GM18907 (cell line): Measurements from ENCODE around the gene ACSL4.
"Not testable (repeated sequence)": the region's sequence is repeated elsewhere in the genome, so short reads cannot be mapped to it uniquely, and the experiment has no call there.

Source experiments
- ATAC-seq: cut with Tn5 transposase; IDR thresholded peaks from one replicate; pipeline ENCODE4 v1.9.1; 2021; ENCODE audit warnings: mild to moderate bottlenecking, moderate library complexity; ENCODE audit not compliant: unreplicated experiment

The ACSL4 gene

GRCh38 chrX:109732017-109732801, 848 bp downstream of the ACSL4 start:
- peak; percentile 37 for ATAC-seq

DNA sequence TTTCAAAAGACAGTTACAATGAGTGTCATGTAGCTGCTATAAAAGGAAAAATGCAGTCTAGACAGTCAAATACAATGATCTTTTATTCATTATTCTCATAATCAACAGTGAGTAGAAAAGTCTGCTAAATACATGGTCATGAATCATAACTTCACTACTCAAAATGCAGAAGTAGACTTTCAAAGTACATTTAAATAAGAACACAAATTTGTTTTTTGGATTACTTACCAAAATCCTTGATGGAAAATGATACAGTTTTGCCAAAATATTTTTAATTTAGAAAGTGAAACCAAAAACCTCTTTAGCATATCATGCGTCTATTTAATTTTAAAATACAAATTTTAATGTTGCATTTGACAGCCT, 4.9 kb downstream of the ACSL4 start:
- ATAC-seq: no peak

DNA sequence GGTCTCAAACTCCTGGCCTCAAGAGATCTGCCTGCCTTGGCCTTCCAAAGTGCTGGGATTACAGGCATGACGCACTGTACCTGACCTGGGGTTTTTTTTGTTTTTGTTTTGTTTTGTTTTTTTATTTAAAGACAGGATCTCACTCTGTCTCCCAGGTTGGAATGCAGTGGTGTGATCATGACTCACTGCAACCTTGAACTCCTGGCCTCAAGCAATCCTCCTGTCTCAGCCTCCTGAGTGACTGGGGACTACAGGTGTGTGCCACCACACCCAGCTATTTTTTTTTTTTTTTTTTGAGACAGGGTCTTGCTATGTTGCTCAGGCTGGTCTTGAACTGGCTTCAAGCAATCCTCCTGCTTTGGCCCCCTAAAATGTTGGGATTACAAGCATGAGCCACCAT, 8.1 kb downstream of the ACSL4 start:
- not testable (repeated sequence) for ATAC-seq

DNA sequence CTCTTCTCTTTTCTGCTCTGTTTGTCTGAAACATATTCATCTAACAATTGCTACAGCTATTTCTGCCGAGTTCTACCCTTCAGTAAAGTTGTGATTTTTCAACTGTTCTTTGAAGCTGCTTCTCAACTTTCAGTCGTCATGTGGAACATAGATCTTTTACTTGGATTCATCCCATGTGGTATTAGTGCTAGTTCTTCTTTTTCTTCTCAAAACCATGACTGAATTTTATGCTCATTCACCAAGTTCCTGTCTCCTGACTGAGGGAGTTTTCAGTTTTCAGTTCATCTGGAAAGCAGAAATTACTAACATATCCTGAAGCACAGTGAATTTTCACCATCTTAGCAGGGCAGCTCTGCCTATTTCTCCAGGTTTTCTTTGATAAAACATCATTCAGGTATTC, 12.1 kb downstream of the ACSL4 start:
- ATAC-seq: no peak

GRCh38 chrX:109719264-109719663, 13.8 kb downstream of the ACSL4 start:
- no peak for ATAC-seq

- ATAC-seq: no peak
Observed at GRCh38 chrX:109716431-109717028, 16.5 kb downstream of the ACSL4 start.

- no peak for ATAC-seq
Observed at GRCh38 chrX:109714340-109714958, 18.6 kb downstream of the ACSL4 start.

GRCh38 chrX:109710181-109710580, 22.9 kb downstream of the ACSL4 start:
- no peak for ATAC-seq

GRCh38 chrX:109709129-109709631, 23.9 kb downstream of the ACSL4 start:
- ATAC-seq: peak; percentile 71

DNA sequence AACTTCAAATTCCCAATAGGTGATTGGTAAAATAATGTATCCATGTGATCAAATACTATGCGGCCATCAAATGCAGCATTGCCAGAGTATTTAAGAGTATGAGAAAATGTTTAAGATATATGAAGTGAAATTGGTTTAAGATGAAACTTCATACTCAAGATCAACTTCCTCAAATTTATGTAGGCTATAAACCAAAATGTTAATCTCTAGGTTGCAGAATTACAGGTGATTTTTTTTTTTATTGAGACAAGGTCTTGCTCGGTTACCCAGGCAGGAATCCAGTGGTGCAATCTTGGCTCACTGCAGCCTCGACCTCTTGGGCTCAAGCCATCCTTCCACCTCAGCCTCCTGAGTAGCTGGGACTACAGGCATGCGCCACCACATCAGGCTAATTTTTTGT, 25.3 kb downstream of the ACSL4 start:
- ATAC-seq: no peak

DNA sequence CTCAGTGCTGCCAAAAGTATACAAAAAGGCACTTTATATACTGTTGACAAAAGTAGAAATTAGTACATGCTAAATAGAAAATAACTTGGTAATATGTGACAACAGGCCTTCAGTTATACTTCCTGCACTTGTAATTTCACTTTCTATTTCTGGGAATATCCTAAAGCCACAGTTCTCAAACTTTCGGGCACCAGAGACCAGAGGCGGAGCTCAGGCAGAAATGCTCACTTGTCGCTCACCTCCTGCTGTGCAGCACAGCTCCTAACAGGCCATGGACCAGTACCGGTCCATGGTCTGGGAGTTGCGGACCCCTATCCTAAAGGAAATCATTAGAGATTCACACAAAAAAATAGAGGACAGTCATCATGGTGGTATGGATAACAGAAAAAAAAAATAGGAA, 25.7 kb downstream of the ACSL4 start:
- no peak for ATAC-seq

GRCh38 chrX:109704563-109704962, 28.5 kb downstream of the ACSL4 start:
- peak; percentile 83 for ATAC-seq

- ATAC-seq: no peak
Observed at GRCh38 chrX:109697855-109698254, 35.2 kb downstream of the ACSL4 start.

DNA sequence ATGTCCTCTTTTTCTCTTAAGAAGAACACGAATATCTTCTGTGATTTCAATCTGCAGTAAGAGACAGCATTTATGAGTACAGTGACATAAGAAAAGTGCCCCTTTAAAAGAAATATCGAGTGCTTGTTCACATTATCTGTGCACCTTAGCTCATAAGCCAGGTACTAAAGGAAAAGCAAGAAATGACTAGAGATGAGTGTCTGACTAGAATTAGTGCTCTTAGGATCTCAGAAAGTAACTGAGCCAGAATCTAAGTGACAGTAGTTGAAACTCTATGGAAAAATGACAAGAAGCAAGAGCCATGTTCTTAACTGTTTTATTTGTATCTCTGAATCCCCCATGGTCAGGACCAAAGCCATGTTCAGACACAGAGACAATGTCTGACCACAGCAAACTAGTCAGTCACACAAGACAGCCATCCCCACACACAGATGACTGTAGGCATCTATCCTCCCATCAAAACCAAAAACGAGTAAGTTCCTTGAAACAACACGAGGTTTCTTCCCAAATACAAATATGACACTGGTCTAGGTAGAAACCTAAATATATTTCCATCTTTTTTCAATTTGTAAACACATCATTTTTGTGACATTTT, 36.8 kb downstream of the ACSL4 start:
- ATAC-seq: no peak

GRCh38 chrX:109695637-109696036, 37.4 kb downstream of the ACSL4 start:
- no peak for ATAC-seq

DNA sequence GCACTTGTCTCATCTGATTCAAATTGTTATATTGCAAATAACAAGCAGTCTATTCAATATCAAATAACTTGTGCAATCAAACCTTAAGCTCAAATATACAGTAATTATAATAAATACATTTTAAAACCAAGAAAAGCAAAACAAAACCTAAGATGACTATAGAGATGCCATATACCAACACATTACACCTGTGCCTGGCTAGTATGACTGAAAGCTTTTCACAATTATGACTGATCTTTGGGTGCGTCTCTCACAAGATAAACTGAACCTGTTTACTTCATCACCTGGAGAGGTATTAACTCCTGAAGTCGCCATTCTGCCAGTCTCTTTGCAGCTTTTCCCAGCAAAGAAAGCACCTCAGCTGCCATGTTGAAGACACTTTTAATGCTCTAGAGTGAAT, 41.3 kb downstream of the ACSL4 start:
- ATAC-seq: no peak

- no peak for ATAC-seq
Observed at GRCh38 chrX:109691277-109691676, 41.8 kb downstream of the ACSL4 start.

- no peak for ATAC-seq
Observed at GRCh38 chrX:109687903-109688302, 45.2 kb downstream of the ACSL4 start.

DNA sequence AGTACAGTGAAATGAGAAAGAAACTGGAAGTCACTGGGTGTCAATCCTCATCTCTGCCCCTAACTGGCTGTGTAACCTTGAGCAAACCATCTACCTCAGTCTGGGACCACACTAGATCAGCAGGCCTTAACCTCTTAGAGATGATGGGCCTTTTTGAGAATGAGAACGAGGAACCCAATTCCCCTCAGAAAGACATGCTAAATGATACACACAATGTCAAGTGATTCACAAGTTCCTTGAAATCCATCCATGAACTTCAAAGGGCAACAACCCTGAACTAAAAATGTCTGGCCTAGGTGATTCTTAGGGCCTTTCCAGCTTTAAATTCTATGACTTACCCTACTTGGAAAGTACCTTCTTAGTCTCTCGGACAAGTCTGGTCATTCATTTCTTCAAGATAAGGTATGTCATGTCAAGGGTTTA, 47.4 kb downstream of the ACSL4 start:
- peak; percentile 60 for ATAC-seq

DNA sequence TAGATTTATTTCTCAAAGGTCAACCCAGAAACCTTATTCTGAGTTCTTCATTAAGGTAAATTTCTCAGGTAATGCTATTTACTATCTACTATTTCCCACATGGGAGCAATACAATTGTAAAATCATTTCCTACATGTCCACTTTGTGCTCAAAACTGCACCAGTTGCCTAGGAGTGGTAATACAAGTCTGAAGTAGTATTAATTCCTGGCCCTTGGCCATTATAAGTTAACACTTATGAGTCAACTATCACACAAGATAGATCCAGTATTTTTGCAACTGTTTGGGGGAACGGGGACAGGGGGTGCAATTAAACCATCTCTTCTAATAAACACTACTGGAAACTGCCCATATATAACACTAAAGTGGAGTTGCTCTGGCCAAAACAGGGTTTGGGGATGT, 48.9 kb downstream of the ACSL4 start:
- ATAC-seq: no peak

GRCh38 chrX:109681475-109682081, 51.5 kb downstream of the ACSL4 start:
- ATAC-seq: no peak
